Natural killer cell (primary cell): ENCODE measurements around the gene STAU1. TPM values are rescaled to one million over a fixed set of nuclear protein-coding genes. Genes with fewer than 3 reads are reported as not detected.

Experiments
- ATAC-seq, 3 donors: fragments of 150-1000 bp in 2 of 3; fragments of 200-7000 bp in 1 of 3; cut with Tn5 transposase; 1 replicate in 1 of 3; 2 replicates in 2 of 3; pipeline ENCODE4 v1.10.0; 2021; ENCODE audit warnings: mild to moderate bottlenecking in 2 of 3, moderate library complexity in 2 of 3
- DNase-seq, 2 donors: peaks; one replicate each; pipeline versions ENCODE4 v3.0.0 to v3.0.0-alpha.2; 2013 to 2021; ENCODE audit warnings: mixed read lengths in 1 of 2
- H3K27ac ChIP-seq: one replicate; pipeline ENCODE4 v1.5.1; 2013; ENCODE audit warnings: mild to moderate bottlenecking, low read length
- H3K27me3 ChIP-seq: one replicate; pipeline ENCODE4 v1.6.1; 2013; ENCODE audit warnings: low read length; ENCODE audit not compliant: control insufficient read depth, insufficient read depth
- H3K36me3 ChIP-seq: one replicate; pipeline ENCODE4 v1.6.1; 2013; ENCODE audit warnings: low read length; ENCODE audit not compliant: control insufficient read depth, insufficient read depth
- H3K4me1 ChIP-seq: one replicate; pipeline ENCODE4 v1.6.1; 2013; ENCODE audit warnings: low read length; ENCODE audit not compliant: control insufficient read depth, insufficient read depth
- H3K4me3 ChIP-seq: one replicate; pipeline ENCODE4 v1.5.1; 2013; ENCODE audit warnings: low read length
- H3K9me3 ChIP-seq: one replicate; pipeline ENCODE4 v1.6.1; 2013; ENCODE audit warnings: low read length; ENCODE audit not compliant: control insufficient read depth, insufficient read depth
- H3K27ac Mint-ChIP-seq, 2 donors: one replicate each; pipeline ENCODE4 v1.8.0; 2022; ENCODE audit warnings: mild to moderate bottlenecking in 2 of 2, mixed read lengths in 2 of 2, moderate library complexity in 1 of 2
- H3K27me3 Mint-ChIP-seq, 2 donors: one replicate each; pipeline ENCODE4 v1.8.0; 2022; ENCODE audit warnings: low read depth in 2 of 2, mixed read lengths in 2 of 2
- H3K36me3 Mint-ChIP-seq: one replicate; pipeline ENCODE4 v1.8.0; 2022; ENCODE audit warnings: mixed read lengths
- H3K4me1 Mint-ChIP-seq, 2 donors: one replicate each; pipeline ENCODE4 v1.8.0; 2022; ENCODE audit warnings: mixed read lengths in 2 of 2
- H3K4me3 Mint-ChIP-seq: one replicate; pipeline ENCODE4 v1.8.0; 2022; ENCODE audit warnings: mild to moderate bottlenecking, moderate library complexity, mixed read lengths
- H3K9me3 Mint-ChIP-seq, 2 donors: one replicate each; pipeline ENCODE4 v1.8.0; 2022; ENCODE audit warnings: mixed read lengths in 2 of 2
- WGBS: methylation state at CpG from one replicate; pipeline ENCODE4 v1.1.7; 2013; ENCODE audit warnings: missing lambda C conversion rate; ENCODE audit not compliant: insufficient coverage; 5-methylcytosine and 5-hydroxymethylcytosine counted together
- intact Hi-C: fragments of 100-400 bp; cut with micrococcal nuclease; formaldehyde crosslinking; loops from one replicate; pipeline ENCODE4 v1.14.2; 2022
- total RNA-seq, 4 donors: library from RNA; stranded (reverse); fragments of 120-200 nt in 1 of 4; gene quantifications; one replicate each; pipeline versions ENCODE4 v1.2.3 to v1.2.4, GENCODE V29; 2013 to 2022
- TF ChIP-seq, protein P1 (sequence below): fragments of 200-600 bp; IDR thresholded peaks from one replicate; pipeline ENCODE4 v1.8.0; 2022; ENCODE audit warnings: antibody characterized with exemption

STAU1 gene
- total RNA-seq, 3 donors from 2014 or later (not counting 1 experiment from before 2014, with no cell fraction given) = 47.3 to 54.9 (median 49.9) TPM

DNA sequence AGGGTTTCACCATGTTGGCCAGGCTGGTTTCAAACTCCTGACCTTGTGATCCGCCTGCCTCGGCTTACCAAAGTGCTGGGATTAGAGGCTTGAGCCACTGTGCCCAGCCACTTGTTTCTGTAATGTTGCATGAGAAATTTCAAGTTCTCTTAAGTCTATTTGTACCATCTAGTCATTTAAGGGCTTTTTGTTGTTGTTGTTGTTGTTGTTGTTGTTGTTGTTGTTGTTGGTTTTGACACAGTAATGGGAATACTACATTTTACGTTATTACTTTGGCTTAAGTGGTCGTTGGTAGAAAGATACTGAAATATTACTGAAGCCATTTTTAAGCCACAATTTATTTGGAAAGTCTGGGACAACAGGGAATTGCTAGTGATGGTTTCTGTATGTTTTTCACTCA is 90.0 kb downstream of the STAU1 start:
- Histone ChIP-seq H3K9me3 (no peaks in the 10 kb centered on the region), H3K4me1 (peaks cover 7% of the 10 kb centered on the region), H3K36me3 (peaks cover 52% of the 10 kb centered on the region), H3K27ac (no peak overlapping the region), H3K4me3 (no peak overlapping the region), H3K27me3 (no peaks in the 10 kb centered on the region)
- Mint-ChIP-seq H3K9me3 (no peaks in the 10 kb centered on the region), H3K4me3 (no peak overlapping the region), H3K4me1 (peaks cover 18 to 19% of the 10 kb centered on the region in 2 donors), H3K27me3 (no peaks in the 10 kb centered on the region), H3K27ac (peak overlapping the region in 1 of 2 donors; percentile 20), H3K36me3 (peaks cover 21% of the 10 kb centered on the region)
- no peak for ATAC-seq
- intact Hi-C loops = no loop called here
- no peak for DNase-seq
- TF ChIP-seq, protein P1, sequence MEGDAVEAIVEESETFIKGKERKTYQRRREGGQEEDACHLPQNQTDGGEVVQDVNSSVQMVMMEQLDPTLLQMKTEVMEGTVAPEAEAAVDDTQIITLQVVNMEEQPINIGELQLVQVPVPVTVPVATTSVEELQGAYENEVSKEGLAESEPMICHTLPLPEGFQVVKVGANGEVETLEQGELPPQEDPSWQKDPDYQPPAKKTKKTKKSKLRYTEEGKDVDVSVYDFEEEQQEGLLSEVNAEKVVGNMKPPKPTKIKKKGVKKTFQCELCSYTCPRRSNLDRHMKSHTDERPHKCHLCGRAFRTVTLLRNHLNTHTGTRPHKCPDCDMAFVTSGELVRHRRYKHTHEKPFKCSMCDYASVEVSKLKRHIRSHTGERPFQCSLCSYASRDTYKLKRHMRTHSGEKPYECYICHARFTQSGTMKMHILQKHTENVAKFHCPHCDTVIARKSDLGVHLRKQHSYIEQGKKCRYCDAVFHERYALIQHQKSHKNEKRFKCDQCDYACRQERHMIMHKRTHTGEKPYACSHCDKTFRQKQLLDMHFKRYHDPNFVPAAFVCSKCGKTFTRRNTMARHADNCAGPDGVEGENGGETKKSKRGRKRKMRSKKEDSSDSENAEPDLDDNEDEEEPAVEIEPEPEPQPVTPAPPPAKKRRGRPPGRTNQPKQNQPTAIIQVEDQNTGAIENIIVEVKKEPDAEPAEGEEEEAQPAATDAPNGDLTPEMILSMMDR = no peak
- 100% methylated on average over 4 of the region's 4 CpGs for WGBS

DNA sequence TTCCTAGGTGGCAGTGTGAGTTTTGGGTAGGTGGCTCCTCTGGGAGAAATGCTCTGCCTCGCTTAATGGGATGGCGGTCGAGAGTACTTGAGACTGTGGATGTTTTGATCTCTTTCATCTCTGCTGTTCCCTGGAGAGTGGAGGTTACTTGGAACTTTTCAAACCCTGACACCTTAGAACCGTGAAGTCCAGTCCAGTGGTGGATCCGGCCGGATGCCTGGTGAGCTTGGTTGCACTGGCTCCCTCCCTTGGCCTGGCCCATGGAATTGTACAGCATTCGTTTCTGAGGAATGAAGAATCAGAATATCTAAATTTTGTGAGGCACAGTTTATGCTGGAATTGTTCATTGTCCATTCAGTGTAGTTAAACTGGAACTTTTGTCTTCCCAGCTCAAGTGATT is 91.0 kb downstream of the STAU1 start:
- intact Hi-C loops = no loop called here
- Mint-ChIP-seq H3K27ac (no peak overlapping the region), H3K36me3 (peaks cover 21% of the 10 kb centered on the region), H3K4me1 (peaks cover 9 to 12% of the 10 kb centered on the region in 2 donors), H3K4me3 (no peak overlapping the region), H3K9me3 (no peaks in the 10 kb centered on the region), H3K27me3 (no peaks in the 10 kb centered on the region)
- Histone ChIP-seq H3K36me3 (peaks cover 52% of the 10 kb centered on the region), H3K27me3 (no peaks in the 10 kb centered on the region), H3K4me3 (no peak overlapping the region), H3K4me1 (peaks cover 3% of the 10 kb centered on the region), H3K27ac (no peak overlapping the region), H3K9me3 (no peaks in the 10 kb centered on the region)
- ATAC-seq (no peak), DNase-seq (no peak)
- WGBS = 97% methylated on average over 7 of the region's 7 CpGs
- TF ChIP-seq, protein P1 = no peak

DNA sequence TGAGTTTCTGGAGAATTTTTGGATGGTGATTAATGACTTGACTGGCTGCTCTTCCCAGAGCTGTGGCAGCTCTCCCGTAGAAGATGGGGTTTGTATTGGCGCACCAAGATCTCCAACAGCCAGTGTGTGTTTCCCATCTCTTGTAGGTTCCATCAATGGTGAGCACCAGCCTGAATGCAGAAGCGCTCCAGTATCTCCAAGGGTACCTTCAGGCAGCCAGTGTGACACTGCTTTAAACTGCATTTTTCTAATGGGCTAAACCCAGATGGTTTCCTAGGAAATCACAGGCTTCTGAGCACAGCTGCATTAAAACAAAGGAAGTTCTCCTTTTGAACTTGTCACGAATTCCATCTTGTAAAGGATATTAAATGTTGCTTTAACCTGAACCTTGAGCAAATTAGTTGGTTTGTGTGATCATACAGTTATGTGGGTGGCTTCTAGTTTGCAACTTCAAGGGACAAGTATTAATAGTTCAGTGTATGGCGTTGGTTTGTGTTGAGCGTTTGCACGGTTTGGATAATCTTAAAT is 91.9 kb downstream of the STAU1 start:
- Mint-ChIP-seq H3K4me3 (no peak overlapping the region), H3K27me3 (no peaks in the 10 kb centered on the region), H3K4me1 (peaks cover 5 to 9% of the 10 kb centered on the region in 2 donors), H3K9me3 (no peaks in the 10 kb centered on the region), H3K36me3 (peaks cover 21% of the 10 kb centered on the region), H3K27ac (no peak overlapping the region)
- 96% methylated on average over 7 of the region's 7 CpGs for WGBS
- Histone ChIP-seq H3K36me3 (peaks cover 59% of the 10 kb centered on the region), H3K4me1 (peaks cover 3% of the 10 kb centered on the region), H3K27ac (no peak overlapping the region), H3K27me3 (no peaks in the 10 kb centered on the region), H3K4me3 (no peak overlapping the region), H3K9me3 (no peaks in the 10 kb centered on the region)
- DNase-seq (no peak), ATAC-seq (no peak)
- intact Hi-C loops = no loop called here
- TF ChIP-seq, protein P1 = no peak

DNA sequence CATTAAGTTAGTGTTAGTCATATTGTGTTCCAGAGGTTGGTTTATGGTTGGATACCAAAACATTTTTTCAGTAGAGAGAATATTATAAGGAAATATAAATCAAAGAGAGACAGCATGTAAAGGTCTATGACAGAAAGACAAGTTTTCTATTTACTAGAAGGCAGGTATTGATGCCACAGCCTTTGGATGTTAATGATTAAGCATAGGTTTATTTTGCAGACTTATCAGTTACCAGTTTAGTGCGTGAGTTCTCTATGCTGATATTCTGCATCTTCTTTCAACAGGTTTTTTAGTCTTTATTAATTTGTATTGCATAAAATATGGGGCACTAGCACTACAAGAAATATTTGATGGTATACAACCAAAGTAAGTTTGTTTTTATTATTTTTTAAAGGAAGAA is 96.4 kb downstream of the STAU1 start:
- no peaks in the 10 kb centered on the region for H3K27me3 Mint-ChIP-seq
- no peak overlapping the region for H3K4me3 Mint-ChIP-seq
- no peak overlapping the region for H3K27ac ChIP-seq
- no peaks in the 10 kb centered on the region for H3K27me3 ChIP-seq
- no peaks in the 10 kb centered on the region for H3K9me3 ChIP-seq
- no peak for ATAC-seq
- no peak overlapping the region for H3K4me3 ChIP-seq
- H3K9me3 Mint-ChIP-seq = no peaks in the 10 kb centered on the region
- H3K36me3 ChIP-seq = peaks cover 86% of the 10 kb centered on the region
- H3K27ac Mint-ChIP-seq = no peak overlapping the region
- TF ChIP-seq, protein P1 = no peak
- intact Hi-C loops = no loop called here
- H3K4me1 ChIP-seq = no peaks in the 10 kb centered on the region
- H3K36me3 Mint-ChIP-seq = peaks cover 17% of the 10 kb centered on the region
- WGBS = no CpG with 5 or more reads among the region's 1 CpG
- no peak for DNase-seq
- no peaks in the 10 kb centered on the region for H3K4me1 Mint-ChIP-seq
